ENCODE data around the gene DNAJC5.

DNA sequence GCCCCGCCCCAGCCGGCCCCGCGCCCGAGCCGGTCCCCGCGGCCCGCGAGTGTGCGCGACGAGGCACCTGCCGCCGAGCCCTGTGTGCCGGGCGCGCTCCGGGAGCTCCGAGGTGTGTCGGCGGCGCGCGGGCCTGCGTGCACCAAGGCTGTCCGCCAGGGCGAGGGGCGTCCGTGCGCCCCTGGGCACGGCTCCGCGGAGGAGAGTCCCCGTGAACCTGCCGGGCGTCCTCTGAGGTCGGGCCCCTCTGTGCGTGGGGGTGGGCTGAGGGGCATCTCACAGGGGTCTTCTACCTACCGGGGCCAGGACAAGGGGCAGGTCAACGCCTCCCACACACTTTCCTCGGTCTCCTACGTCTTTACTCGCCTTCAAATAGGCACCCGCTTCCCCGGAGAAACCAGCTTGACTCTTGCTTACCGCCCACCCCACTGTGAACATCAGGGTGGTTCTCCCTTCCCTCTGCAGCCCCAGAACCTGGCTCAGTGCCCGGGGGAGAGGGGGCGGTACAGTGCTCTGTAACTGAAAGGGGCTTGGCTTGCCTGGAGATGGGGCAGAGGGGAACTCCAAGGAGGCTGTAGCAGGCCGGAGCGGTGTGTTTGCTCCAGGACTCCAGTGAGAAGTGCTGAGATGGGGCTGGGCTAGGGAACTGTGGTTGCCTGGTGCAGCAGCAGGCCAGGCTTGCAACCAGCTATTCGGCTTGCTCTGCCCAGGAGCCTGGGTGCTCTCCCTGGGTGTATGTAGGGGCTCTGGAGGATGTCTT, 84.8 kb downstream of the DNAJC5 start, which contains the start of gene SAMD10:
- TF ChIP-seq POLR2AphosphoS5 (IDR thresholded peaks at IDR 0.05; ENCODE audit: low read depth) (peak; percentile 78), SPI1 (IDR thresholded peaks at IDR 0.05; ENCODE audit: borderline replicate concordance, low read depth) (peak; percentile 49; the same call in 1 of the 2 replicates), GABPA (IDR thresholded peaks at IDR 0.05; ENCODE audit: low read depth) (0 out of 2 replicates have a peak, but pooled peaks have one; percentile 12)
- TF ChIP-seq, protein P1, sequence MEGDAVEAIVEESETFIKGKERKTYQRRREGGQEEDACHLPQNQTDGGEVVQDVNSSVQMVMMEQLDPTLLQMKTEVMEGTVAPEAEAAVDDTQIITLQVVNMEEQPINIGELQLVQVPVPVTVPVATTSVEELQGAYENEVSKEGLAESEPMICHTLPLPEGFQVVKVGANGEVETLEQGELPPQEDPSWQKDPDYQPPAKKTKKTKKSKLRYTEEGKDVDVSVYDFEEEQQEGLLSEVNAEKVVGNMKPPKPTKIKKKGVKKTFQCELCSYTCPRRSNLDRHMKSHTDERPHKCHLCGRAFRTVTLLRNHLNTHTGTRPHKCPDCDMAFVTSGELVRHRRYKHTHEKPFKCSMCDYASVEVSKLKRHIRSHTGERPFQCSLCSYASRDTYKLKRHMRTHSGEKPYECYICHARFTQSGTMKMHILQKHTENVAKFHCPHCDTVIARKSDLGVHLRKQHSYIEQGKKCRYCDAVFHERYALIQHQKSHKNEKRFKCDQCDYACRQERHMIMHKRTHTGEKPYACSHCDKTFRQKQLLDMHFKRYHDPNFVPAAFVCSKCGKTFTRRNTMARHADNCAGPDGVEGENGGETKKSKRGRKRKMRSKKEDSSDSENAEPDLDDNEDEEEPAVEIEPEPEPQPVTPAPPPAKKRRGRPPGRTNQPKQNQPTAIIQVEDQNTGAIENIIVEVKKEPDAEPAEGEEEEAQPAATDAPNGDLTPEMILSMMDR (IDR thresholded peaks at IDR 0.05; ENCODE audit: insufficient read depth, low read length): no peak
- TF ChIP-seq, protein P2, sequence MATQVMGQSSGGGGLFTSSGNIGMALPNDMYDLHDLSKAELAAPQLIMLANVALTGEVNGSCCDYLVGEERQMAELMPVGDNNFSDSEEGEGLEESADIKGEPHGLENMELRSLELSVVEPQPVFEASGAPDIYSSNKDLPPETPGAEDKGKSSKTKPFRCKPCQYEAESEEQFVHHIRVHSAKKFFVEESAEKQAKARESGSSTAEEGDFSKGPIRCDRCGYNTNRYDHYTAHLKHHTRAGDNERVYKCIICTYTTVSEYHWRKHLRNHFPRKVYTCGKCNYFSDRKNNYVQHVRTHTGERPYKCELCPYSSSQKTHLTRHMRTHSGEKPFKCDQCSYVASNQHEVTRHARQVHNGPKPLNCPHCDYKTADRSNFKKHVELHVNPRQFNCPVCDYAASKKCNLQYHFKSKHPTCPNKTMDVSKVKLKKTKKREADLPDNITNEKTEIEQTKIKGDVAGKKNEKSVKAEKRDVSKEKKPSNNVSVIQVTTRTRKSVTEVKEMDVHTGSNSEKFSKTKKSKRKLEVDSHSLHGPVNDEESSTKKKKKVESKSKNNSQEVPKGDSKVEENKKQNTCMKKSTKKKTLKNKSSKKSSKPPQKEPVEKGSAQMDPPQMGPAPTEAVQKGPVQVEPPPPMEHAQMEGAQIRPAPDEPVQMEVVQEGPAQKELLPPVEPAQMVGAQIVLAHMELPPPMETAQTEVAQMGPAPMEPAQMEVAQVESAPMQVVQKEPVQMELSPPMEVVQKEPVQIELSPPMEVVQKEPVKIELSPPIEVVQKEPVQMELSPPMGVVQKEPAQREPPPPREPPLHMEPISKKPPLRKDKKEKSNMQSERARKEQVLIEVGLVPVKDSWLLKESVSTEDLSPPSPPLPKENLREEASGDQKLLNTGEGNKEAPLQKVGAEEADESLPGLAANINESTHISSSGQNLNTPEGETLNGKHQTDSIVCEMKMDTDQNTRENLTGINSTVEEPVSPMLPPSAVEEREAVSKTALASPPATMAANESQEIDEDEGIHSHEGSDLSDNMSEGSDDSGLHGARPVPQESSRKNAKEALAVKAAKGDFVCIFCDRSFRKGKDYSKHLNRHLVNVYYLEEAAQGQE (IDR thresholded peaks at IDR 0.05; ENCODE audit: insufficient replicate concordance, low read depth): no peak
